K562 (cell line): ENCODE results near the gene SLC12A9. TPM values are rescaled to one million over a fixed set of nuclear protein-coding genes. Genes with fewer than 3 reads are reported as not detected.
"Not testable (repeated sequence)": the region's sequence is repeated elsewhere in the genome, so short reads cannot be mapped to it uniquely, and the experiment has no call there.

Experiments
- ATAC-seq: fragments of 200-7000 bp; cut with Tn5 transposase; 3 replicates; pipeline ENCODE4 v1.9.1; 2020; ENCODE audit warnings: moderate library complexity
- BruUV-seq: library from RNA; stranded (reverse); fragments of 400-500 nt; replicated peaks from 2 replicates; lab custom pipeline; 2021; lab: Mats Ljungman, UMichigan
- CTCF ChIA-PET: fragments of 300-600 bp; formaldehyde crosslinking; extraction: SDS; loops from one replicate; lab custom pipeline; 2021; ENCODE audit warnings: low intra/inter-chr PET ratio; lab: Yijun Ruan, JAX
- POLR2A ChIA-PET: fragments of 300-600, 350-650 bp; sonication (Branson Sonifier 250); formaldehyde crosslinking; extraction: SDS; loops from one replicate; lab custom pipeline; 2021; ENCODE audit warnings: antibody characterized with exemption, inconsistent platforms; lab: Yijun Ruan, JAX
- DNase-seq, 4 experiments: peaks; one replicate each; pipeline versions ENCODE4 v3.0.0 to v3.0.0-alpha.2; 2011 to 2018; ENCODE audit warnings: low spot score in 3 of 4, mixed read lengths in 3 of 4; ENCODE audit errors: extremely low read depth in 1 of 4
- FAIRE-seq: peaks from 2 replicates; lab custom pipeline; 2011; peaks lifted over from hg19 to GRCh38; lab: Jason Lieb, UNC
- H2AFZ ChIP-seq: 2 replicates; pipeline ENCODE4 v1.6.0; 2011; ENCODE audit warnings: low read depth, low read length, control low read depth, inconsistent platforms
- H3K27ac ChIP-seq: fragments of 200-600 bp; 3 replicates; pipeline ENCODE4 v1.8.0; 2011; ENCODE audit warnings: low read depth, mild to moderate bottlenecking, control low read depth, inconsistent platforms, low read length, moderate library complexity, mixed read lengths; ENCODE audit errors: extremely low read depth
- H3K27me3 ChIP-seq, 2 experiments: fragments of 300-600 bp in 1 of 2; 2 replicates in 1 of 2; 3 replicates in 1 of 2; pipeline versions ENCODE4 v1.6.0 to v1.8.0; 2011; ENCODE audit warnings: inconsistent platforms in 2 of 2, low read length in 2 of 2, mild to moderate bottlenecking in 1 of 2, mixed read lengths in 1 of 2, moderate library complexity in 1 of 2; ENCODE audit not compliant: control insufficient read depth in 2 of 2, insufficient read depth in 2 of 2
- H3K36me3 ChIP-seq: fragments of 300-600 bp; 3 replicates; pipeline ENCODE4 v1.8.0; 2011; ENCODE audit warnings: mild to moderate bottlenecking, low read length, inconsistent platforms; ENCODE audit not compliant: control insufficient read depth, insufficient read depth
- H3K4me1 ChIP-seq, 2 experiments: fragments of 200-600 bp in 1 of 2; replicated peaks in 1 of 2; 2 replicates in 1 of 2; 3 replicates in 1 of 2; pipeline versions ENCODE4 v1.5.1 to v1.8.0; 2011; ENCODE audit warnings: inconsistent platforms in 2 of 2, low read length in 2 of 2, mild to moderate bottlenecking in 1 of 2, mixed read lengths in 1 of 2, moderate library complexity in 1 of 2; ENCODE audit not compliant: control insufficient read depth in 2 of 2, insufficient read depth in 2 of 2
- H3K4me2 ChIP-seq: 2 replicates; pipeline ENCODE4 v1.6.1; 2011; ENCODE audit warnings: low read length, control low read depth, inconsistent platforms, mixed read lengths; ENCODE audit not compliant: insufficient read depth
- H3K4me3 ChIP-seq: fragments of 200-600 bp; sonication (generic), shearing (Covaris generic); 2 replicates; pipeline ENCODE4 v1.5.1; 2016; ENCODE audit warnings: control low read depth, inconsistent platforms
- H3K79me2 ChIP-seq: fragments of 200-600 bp; 3 replicates; pipeline ENCODE4 v1.8.0; 2011; ENCODE audit warnings: low read length, inconsistent platforms; ENCODE audit not compliant: control insufficient read depth, insufficient read depth
- H3K9ac ChIP-seq, 2 experiments: 2 replicates each; pipeline versions ENCODE4 v1.6.0 to v1.6.1; 2011; ENCODE audit warnings: low read depth in 2 of 2, low read length in 2 of 2, control low read depth in 1 of 2, inconsistent platforms in 1 of 2, mild to moderate bottlenecking in 1 of 2, mixed read lengths in 1 of 2; ENCODE audit not compliant: insufficient read depth in 1 of 2
- H3K9me1 ChIP-seq: one replicate; pipeline ENCODE4 v1.6.0; 2011; ENCODE audit warnings: inconsistent platforms, mild to moderate bottlenecking, low read length, moderate library complexity; ENCODE audit not compliant: control insufficient read depth, insufficient read depth
- H3K9me3 ChIP-seq: replicated peaks from 2 replicates; pipeline ENCODE4 v1.5.1; 2011; ENCODE audit warnings: low read depth, low read length, inconsistent platforms; ENCODE audit not compliant: control insufficient read depth, insufficient read depth
- H4K20me1 ChIP-seq: replicated peaks from 2 replicates; pipeline ENCODE4 v1.6.1; 2011; ENCODE audit warnings: low read length, inconsistent platforms, mixed read lengths; ENCODE audit not compliant: control insufficient read depth, insufficient read depth
- ATF1 ChIP-seq, 2 experiments: fragments of 450-650 bp in 1 of 2; IDR thresholded peaks; 2 replicates each; pipeline ENCODE4 v1.6.1; 2016; ENCODE audit warnings: missing compliant biosample characterization in 1 of 2, missing genetic modification characterization in 1 of 2
- C11orf30 ChIP-seq: fragments of 450-650 bp; IDR thresholded peaks from 2 replicates; pipeline ENCODE4 v1.6.1; 2016; ENCODE audit warnings: low read depth, mild to moderate bottlenecking
- CREM ChIP-seq: IDR thresholded peaks from 2 replicates; pipeline ENCODE4 v1.6.1; 2014; ENCODE audit warnings: antibody characterized with exemption, low read depth
- DPF2 ChIP-seq: fragments of 450-650 bp; IDR thresholded peaks from 2 replicates; pipeline ENCODE4 v1.6.1; 2016
- NFE2 ChIP-seq: IDR thresholded peaks from 2 replicates; pipeline ENCODE4 v1.6.1; 2014; ENCODE audit warnings: antibody characterized with exemption, low read depth
- PKNOX1 ChIP-seq: fragments of 450-650 bp; IDR thresholded peaks from 2 replicates; pipeline ENCODE4 v1.6.1; 2016
- SMARCE1 ChIP-seq: fragments of 450-650 bp; IDR thresholded peaks from 2 replicates; pipeline ENCODE4 v1.7.1; 2016; ENCODE audit warnings: mild to moderate bottlenecking
- TEAD4 ChIP-seq, 2 experiments: sonication (generic) in 1 of 2; formaldehyde crosslinking in 1 of 2; IDR thresholded peaks; 2 replicates each; pipeline versions ENCODE4 v1.6.1 to v1.8.0; 2012 to 2022; ENCODE audit warnings: borderline replicate concordance in 1 of 2, inconsistent platforms in 1 of 2, low read length in 1 of 2, mild to moderate bottlenecking in 1 of 2, missing genetic modification reagents in 1 of 2
- ZBTB40 ChIP-seq, 2 experiments: fragments of 450-650 bp in 1 of 2; sonication (generic) in 1 of 2; formaldehyde crosslinking in 1 of 2; IDR thresholded peaks; 2 replicates each; pipeline versions ENCODE4 v1.7.1 to v1.9.0; 2016 to 2022; ENCODE audit warnings: inconsistent platforms in 1 of 2, mild to moderate bottlenecking in 1 of 2, missing genetic modification reagents in 1 of 2
- ZNF316 ChIP-seq: fragments of 450-650 bp; IDR thresholded peaks from 2 replicates; pipeline ENCODE4 v1.6.1; 2016
- ZNF384 ChIP-seq: IDR thresholded peaks from 2 replicates; pipeline ENCODE4 v1.6.1; 2012; ENCODE audit warnings: low read depth, low read length, improper control_type of control experiment
- WGBS: fragments of 100-300 bp; shearing (Covaris generic); methylation state at CpG from one replicate; pipeline ENCODE4 v1.1.6; 2016; ENCODE audit warnings: low coverage, mixed read lengths; ENCODE audit not compliant: insufficient coverage; ENCODE audit errors: missing lambda C conversion rate; 5-methylcytosine and 5-hydroxymethylcytosine counted together
- in situ Hi-C: fragments of 300-500 bp; cut with MboI; formaldehyde crosslinking; loops from 4 replicates; pipeline ENCODE4 v1.15.0; 2018; ENCODE audit warnings: inconsistent platforms, mixed read lengths
- intact Hi-C: fragments of 100-400 bp; cut with micrococcal nuclease; formaldehyde crosslinking; loops from 2 replicates; pipeline ENCODE4 v1.14.2; 2022
- polyA plus RNA-seq, 8 experiments: library from polyadenylated mRNA; depleted of rRNA in 4 of 8; stranded (reverse) in 5 of 8; unstranded in 3 of 8; fragments of >200 nt; fragmentation: Nextera tagmentation in 2 of 8; fragmentation: Illumina TruSeq in 1 of 8; extraction: Ambion mirVana in 2 of 8; extraction: Trizol in 1 of 8; gene quantifications; 2 replicates each; pipeline versions ENCODE4 v1.2.1 to v1.2.3, GENCODE V29; 2011 to 2014; ENCODE audit warnings: inconsistent platforms in 1 of 8, missing spikeins in 1 of 8
- total RNA-seq, 7 experiments: library from RNA; depleted of rRNA in 6 of 7; stranded (reverse); fragments of >200 nt in 6 of 7; fragmentation: Illumina TruSeq in 2 of 7; extraction: Trizol in 2 of 7; gene quantifications; 2 replicates each; pipeline versions ENCODE4 v1.2.1 to v1.2.3, GENCODE V29; 2011 to 2021; ENCODE audit warnings: low replicate concordance in 1 of 7

Gene SLC12A9
- total and polyA plus RNA-seq, 9 of the 15 experiments (the other 6 are each of a cell fraction or from before 2014, with no cell fraction given) = 0.06 to 20.2 (median 10.7) TPM

DNA sequence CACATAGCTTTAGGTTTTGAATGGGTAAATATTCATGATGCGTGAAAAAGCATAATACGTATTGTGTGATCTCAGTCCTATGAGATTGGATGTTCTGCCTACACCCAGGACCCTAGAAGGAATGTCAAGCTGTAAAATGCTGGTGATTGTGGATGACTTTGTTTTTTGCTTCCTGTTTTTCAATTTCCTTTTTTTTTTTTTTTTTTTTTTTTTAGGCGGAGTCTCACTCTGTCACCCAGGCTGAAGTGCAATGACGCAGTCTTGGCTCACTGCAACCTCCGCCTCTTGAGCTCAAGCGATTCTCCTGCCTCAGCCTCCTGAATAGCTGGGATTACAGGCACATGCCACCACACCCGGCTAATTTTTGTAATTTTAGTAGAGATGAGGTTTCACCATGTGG lies 57.9 kb downstream of the SLC12A9 start:
- H3K27me3 ChIP-seq; H3K9ac ChIP-seq; intact Hi-C loops; H4K20me1 ChIP-seq; H3K9me1 ChIP-seq; BruUV-seq; H3K36me3 ChIP-seq; H3K79me2 ChIP-seq; H3K4me1 ChIP-seq; H3K4me3 ChIP-seq; H3K4me2 ChIP-seq; H3K9me3 ChIP-seq; CTCF ChIA-PET; TF ChIP-seq ATF1 (CRISPR knock-in tag; IDR thresholded peaks at IDR 0.05); ZBTB40 (CRISPR knock-in tag; IDR thresholded peaks at IDR 0.05); TEAD4 (CRISPR knock-in tag; IDR thresholded peaks at IDR 0.05; ENCODE audit: borderline replicate concordance): not testable (repeated sequence)
- DNase-seq (peak in 2 of 4 experiments; percentile 28 to 32), FAIRE-seq (peak; percentile 79), ATAC-seq (peak; percentile 73)
- POLR2A ChIA-PET = interaction anchor here (0.6 to 2.1 kb wide), 4 partner anchors 9 to 147 kb away, joined by 3 to 7 read pairs (median 4); no protein-coding TSS in a partner anchor
- Histone ChIP-seq H3K27ac (peak overlapping the region; percentile 52; the same call in 1 of the 3 replicates), H2AFZ (peak overlapping the region; percentile 28; the same call in 1 of the 2 replicates)
- TF ChIP-seq ZNF384 (peak; percentile 96), ATF1 (tag; IDR thresholded peaks at IDR 0.05) (peak; percentile 50; the same call in 1 of the 2 replicates), ZNF316 (peak; percentile 47; the same call in 1 of the 2 replicates), C11orf30 (peak; percentile 60), ZBTB40 (IDR thresholded peaks at IDR 0.05) (0 out of 2 replicates have a peak, but pooled peaks have one; percentile 31), TEAD4 (IDR thresholded peaks at IDR 0.05; ENCODE audit: low read length) (peak; percentile 47; the same call in 1 of the 2 replicates), SMARCE1 (peak; percentile 18; the same call in 1 of the 2 replicates), CREM (peak; percentile 81), DPF2 (peak; percentile 48; the same call in 1 of the 2 replicates), NFE2 (peak; percentile 64), PKNOX1 (peak; percentile 52)
- 25% methylated on average over 7 of the region's 7 CpGs for WGBS
- in situ Hi-C loops = loop anchor here (25.0 kb wide), 1 partner anchor 377 kb away; no protein-coding TSS in a partner anchor
